Liver (tissue), 9 donors: ENCODE measurements around the gene ARMS2. TPM values are rescaled to one million over a fixed set of nuclear protein-coding genes. Genes with fewer than 3 reads are reported as not detected.
A peak's percentile ranks its signal among the peaks of the same experiment; 100 is the strongest.

Experiments
- DNase-seq: peaks from one replicate; pipeline ENCODE4 v3.0.0-alpha.2; 2017; ENCODE audit warnings: low spot score
- H3K27ac ChIP-seq, 2 donors: one replicate each; pipeline ENCODE4 v1.7.0; 2013; ENCODE audit warnings: inconsistent platforms in 2 of 2, low read length in 2 of 2, control low read depth in 1 of 2, low read depth in 1 of 2, mild to moderate bottlenecking in 1 of 2
- H3K27me3 ChIP-seq, 4 donors: one replicate each; pipeline versions ENCODE4 v1.6.1 to v1.7.0; 2013; ENCODE audit warnings: low read length in 3 of 4, inconsistent platforms in 1 of 4, mild to moderate bottlenecking in 1 of 4, moderate library complexity in 1 of 4; ENCODE audit not compliant: control insufficient read depth in 4 of 4, insufficient read depth in 4 of 4
- H3K36me3 ChIP-seq, 4 donors: one replicate each; pipeline versions ENCODE4 v1.6.1 to v1.7.0; 2013; ENCODE audit warnings: low read length in 3 of 4, mild to moderate bottlenecking in 3 of 4, low read depth in 1 of 4, moderate library complexity in 1 of 4; ENCODE audit not compliant: control insufficient read depth in 4 of 4, insufficient read depth in 3 of 4
- H3K4me1 ChIP-seq, 4 donors: one replicate each; pipeline versions ENCODE4 v1.6.1 to v1.7.0; 2013; ENCODE audit warnings: low read length in 3 of 4, mild to moderate bottlenecking in 3 of 4, moderate library complexity in 1 of 4; ENCODE audit not compliant: control insufficient read depth in 4 of 4, insufficient read depth in 4 of 4
- H3K4me3 ChIP-seq, 3 donors: one replicate each; pipeline versions ENCODE4 v1.6.1 to v1.7.0; 2013; ENCODE audit warnings: low read length in 3 of 3, control low read depth in 1 of 3, low read depth in 1 of 3, mild to moderate bottlenecking in 1 of 3
- H3K9ac ChIP-seq, 2 donors: one replicate each; pipeline ENCODE4 v1.7.0; 2013; ENCODE audit warnings: low read length in 2 of 2, mild to moderate bottlenecking in 2 of 2, moderate library complexity in 2 of 2, control low read depth in 1 of 2, low read depth in 1 of 2
- H3K9me3 ChIP-seq, 4 donors: one replicate each; pipeline versions ENCODE4 v1.6.1 to v1.7.0; 2013; ENCODE audit warnings: low read length in 3 of 4; ENCODE audit not compliant: control insufficient read depth in 4 of 4
- ATF3 ChIP-seq: IDR thresholded peaks from 2 replicates; pipeline ENCODE4 v1.6.1; 2016; ENCODE audit warnings: antibody characterized with exemption
- CTCF ChIP-seq: fragments of 150-350 bp; IDR thresholded peaks from 2 replicates; pipeline ENCODE4 v1.5.1; 2017; ENCODE audit warnings: improper control_type of control experiment, low read depth, low read length; ENCODE audit not compliant: missing input control
- FOXA1 ChIP-seq: IDR thresholded peaks from 2 replicates; pipeline ENCODE4 v1.6.1; 2016; ENCODE audit warnings: antibody characterized with exemption
- FOXA2 ChIP-seq: IDR thresholded peaks from 2 replicates; pipeline ENCODE4 v1.6.1; 2016; ENCODE audit warnings: antibody characterized with exemption
- HNF4A ChIP-seq, 2 donors: conservative IDR thresholded peaks; 2 replicates each; pipeline ENCODE4 v1.6.1; 2016; ENCODE audit warnings: antibody characterized with exemption in 2 of 2, mild to moderate bottlenecking in 2 of 2
- HNF4G ChIP-seq: IDR thresholded peaks from 2 replicates; pipeline ENCODE4 v1.6.1; 2016; ENCODE audit warnings: antibody characterized with exemption
- MAX ChIP-seq: IDR thresholded peaks from 2 replicates; pipeline ENCODE4 v1.6.1; 2016; ENCODE audit warnings: antibody characterized with exemption
- NR2F2 ChIP-seq: IDR thresholded peaks from 2 replicates; pipeline ENCODE4 v1.6.1; 2016; ENCODE audit warnings: antibody characterized with exemption
- RAD21 ChIP-seq, 2 donors: IDR thresholded peaks; 2 replicates each; pipeline ENCODE4 v1.6.1; 2016; ENCODE audit warnings: antibody characterized with exemption in 2 of 2, mild to moderate bottlenecking in 2 of 2
- RXRA ChIP-seq, 2 donors: IDR thresholded peaks; 2 replicates each; pipeline ENCODE4 v1.6.1; 2017 to 2018; ENCODE audit warnings: antibody characterized with exemption in 2 of 2, mild to moderate bottlenecking in 1 of 2
- YY1 ChIP-seq: IDR thresholded peaks from 2 replicates; pipeline ENCODE4 v1.6.1; 2016; ENCODE audit warnings: antibody characterized with exemption, mild to moderate bottlenecking
- ZBTB33 ChIP-seq: IDR thresholded peaks from 2 replicates; pipeline ENCODE4 v1.6.1; 2016; ENCODE audit warnings: antibody characterized with exemption
- WGBS: extraction: QIAGEN DNeasy Blood & Tissue Kit; methylation state at CpG from one replicate; pipeline ENCODE4 v1.1.7; 2013; 5-methylcytosine and 5-hydroxymethylcytosine counted together
- polyA plus RNA-seq, 2 donors: library from polyadenylated mRNA; stranded (reverse) in 1 of 2; unstranded in 1 of 2; fragments of 200-250 nt in 1 of 2; fragments of >200 nt in 1 of 2; fragmentation: Nextera tagmentation in 1 of 2; extraction: Ambion mirVana in 1 of 2; gene quantifications; one replicate each; pipeline versions ENCODE4 v1.2.1 to v1.2.3, GENCODE V29; 2013 to 2015
- total RNA-seq, 2 donors: library from RNA; depleted of rRNA; stranded (reverse); fragments of >200 nt; gene quantifications; one replicate each; pipeline ENCODE4 v1.2.3, GENCODE V29; 2014
- donor health status: healthy.
- donor health status: healthy.
- donor health status: healthy.
- donor health status: healthy.
- donor health status: healthy.

The ARMS2 gene
- total and polyA plus RNA-seq, 4 donors: 0.17 TPM; not detected in 3

- no peak for TF ChIP-seq ZBTB33
- no peak for TF ChIP-seq ATF3
Measured at GRCh38 chr10:122461729-122462532, 7.5 kb downstream of the ARMS2 start (continued).

- DNase-seq: no peak
- peak; percentile 38 for TF ChIP-seq YY1
- TF ChIP-seq FOXA1: no peak
- TF ChIP-seq NR2F2: no peak
- no peak for TF ChIP-seq ATF3
Measured at GRCh38 chr10:122462533-122463465, 8.3 kb downstream of the ARMS2 start.

GRCh38 chr10:122463466-122464249 is 9.2 kb downstream of the ARMS2 start:
- no peaks in the 10 kb centered on the region for H3K9me3 ChIP-seq
- H3K4me3 ChIP-seq: peak overlapping the region in 2 of 3 donors; percentile 41 to 90
- H3K9ac ChIP-seq: no peak overlapping the region
- H3K36me3 ChIP-seq: peaks cover 0 to 2% (median 0%) of the 10 kb centered on the region in 4 donors
- peaks cover 3 to 27% (median 15%) of the 10 kb centered on the region in 4 donors for H3K4me1 ChIP-seq
- no peak for DNase-seq
- no peak for TF ChIP-seq NR2F2
- TF ChIP-seq HNF4A (conservative IDR thresholded peaks at IDR 0.05): no peak
- TF ChIP-seq RXRA (IDR thresholded peaks at IDR 0.05): no peak
- TF ChIP-seq ZBTB33: no peak
- TF ChIP-seq MAX: no peak
- no peak for TF ChIP-seq CTCF
- TF ChIP-seq HNF4G: no peak
- TF ChIP-seq RAD21 (IDR thresholded peaks at IDR 0.05): no peak
- TF ChIP-seq FOXA2: no peak
- H3K27me3 ChIP-seq: no peaks in the 10 kb centered on the region
- WGBS: 84% methylated on average over 17 of the region's 17 CpGs
- H3K27ac ChIP-seq: no peak overlapping the region

More at GRCh38 chr10:122462533-122463465, 8.3 kb downstream of the ARMS2 start:
- H3K27ac ChIP-seq: peak overlapping the region; percentile 75 to 78
- peak overlapping the region; percentile 41 to 90 (median 85) for H3K4me3 ChIP-seq
- peaks cover 0 to 2% (median 0%) of the 10 kb centered on the region in 4 donors for H3K36me3 ChIP-seq
- peaks cover 3 to 27% (median 15%) of the 10 kb centered on the region in 4 donors for H3K4me1 ChIP-seq
- no peaks in the 10 kb centered on the region for H3K27me3 ChIP-seq
- H3K9ac ChIP-seq: peak overlapping the region; percentile 45 to 50
- 23% methylated on average over 47 of the region's 47 CpGs for WGBS
- H3K9me3 ChIP-seq: no peaks in the 10 kb centered on the region
